ENCODE data around the gene TANGO6. TPM values are rescaled to one million over a fixed set of nuclear protein-coding genes. Genes with fewer than 3 reads are reported as not detected.

Gene TANGO6
- total RNA-seq, 1 experiment from 2014 or later = 18.2 TPM

- Mint-ChIP-seq H3K4me1 (ENCODE audit: low read depth, unreplicated experiment) (no peaks in the 10 kb centered on the region), H3K4me3 (ENCODE audit: unreplicated experiment) (no peak overlapping the region), H3K27me3 (ENCODE audit: insufficient read depth, unreplicated experiment) (no peaks in the 10 kb centered on the region), H3K27ac (ENCODE audit: unreplicated experiment) (no peak overlapping the region), H3K36me3 (ENCODE audit: insufficient read depth, unreplicated experiment) (no peaks in the 10 kb centered on the region), H3K9me3 (ENCODE audit: unreplicated experiment) (peaks cover 27% of the 10 kb centered on the region)
- ChIA-PET POLR2A (interaction anchor here (0.6 kb wide), 2 partner anchors 169 to 1231 kb away, joined by 3 to 4 read pairs; no protein-coding TSS in a partner anchor), CTCF (no interaction called here)
- peak in 1 of 2 experiments; percentile 47 for DNase-seq
- no peak overlapping the region for H3K4me3 ChIP-seq (ENCODE audit: low read depth, low read length)
- intact Hi-C loops (cut with micrococcal nuclease; ENCODE audit: unreplicated experiment) = no loop called here
- no peaks in the 10 kb centered on the region; the same call in 1 of the 2 replicates for H3K36me3 ChIP-seq (ENCODE audit: control insufficient read depth, insufficient read depth, low read length)
- H3K9me3 ChIP-seq = peaks cover 33% of the 10 kb centered on the region
- no TSS peak for BruUV-seq (replicated peaks)
- H3K4me1 ChIP-seq = peaks cover 17% of the 10 kb centered on the region
- no peaks in the 10 kb centered on the region for H3K27me3 ChIP-seq (replicated peaks; ENCODE audit: control insufficient read depth, insufficient read depth, low read length)
- TF ChIP-seq CTCF (IDR thresholded peaks at IDR 0.05; ENCODE audit: insufficient read depth in 1 of 2, low read depth in 1 of 2, low read length in 1 of 2, severe bottlenecking in 1 of 2, unreplicated experiment in 1 of 2) = no peak
Observed at GRCh38 chr16:69003500-69003899, 160.2 kb downstream of the TANGO6 start.

- no peak for DNase-seq
- H3K27ac Mint-ChIP-seq (ENCODE audit: unreplicated experiment) = no peak overlapping the region
- H3K4me1 Mint-ChIP-seq (ENCODE audit: low read depth, unreplicated experiment) = no peaks in the 10 kb centered on the region
- ChIA-PET POLR2A (no interaction called here), CTCF (no interaction called here)
- TF ChIP-seq CTCF (IDR thresholded peaks at IDR 0.05; ENCODE audit: insufficient read depth in 1 of 2, low read depth in 1 of 2, low read length in 1 of 2, severe bottlenecking in 1 of 2, unreplicated experiment in 1 of 2) = no peak
- BruUV-seq (replicated peaks) = no TSS peak
- H3K27me3 Mint-ChIP-seq (ENCODE audit: insufficient read depth, unreplicated experiment) = no peaks in the 10 kb centered on the region
- H3K36me3 ChIP-seq (ENCODE audit: control insufficient read depth, insufficient read depth, low read length) = no peaks in the 10 kb centered on the region; the same call in 1 of the 2 replicates
- peaks cover 27% of the 10 kb centered on the region for H3K9me3 Mint-ChIP-seq (ENCODE audit: unreplicated experiment)
- intact Hi-C loops (cut with micrococcal nuclease; ENCODE audit: unreplicated experiment) = no loop called here
- no peaks in the 10 kb centered on the region for H3K27me3 ChIP-seq (replicated peaks; ENCODE audit: control insufficient read depth, insufficient read depth, low read length)
- H3K9me3 ChIP-seq = peaks cover 33% of the 10 kb centered on the region
- no peaks in the 10 kb centered on the region for H3K36me3 Mint-ChIP-seq (ENCODE audit: insufficient read depth, unreplicated experiment)
- H3K4me1 ChIP-seq = no peaks in the 10 kb centered on the region
- H3K4me3 ChIP-seq (ENCODE audit: low read depth, low read length) = no peak overlapping the region
- no peak overlapping the region for H3K4me3 Mint-ChIP-seq (ENCODE audit: unreplicated experiment)
Observed at GRCh38 chr16:69005641-69006355, 162.5 kb downstream of the TANGO6 start.

- BruUV-seq (replicated peaks) = no TSS peak
- Histone ChIP-seq H3K27me3 (replicated peaks; ENCODE audit: control insufficient read depth, insufficient read depth, low read length) (no peaks in the 10 kb centered on the region), H3K9me3 (no peaks in the 10 kb centered on the region), H3K36me3 (ENCODE audit: control insufficient read depth, insufficient read depth, low read length) (0 out of 2 replicates have a peak, but pooled peaks cover 2% of the 10 kb centered on the region), H3K4me3 (ENCODE audit: low read depth, low read length) (no peak overlapping the region), H3K4me1 (no peaks in the 10 kb centered on the region; the same call in 1 of the 2 replicates)
- Mint-ChIP-seq H3K36me3 (ENCODE audit: insufficient read depth, unreplicated experiment) (no peaks in the 10 kb centered on the region), H3K9me3 (ENCODE audit: unreplicated experiment) (no peaks in the 10 kb centered on the region), H3K27ac (ENCODE audit: unreplicated experiment) (no peak overlapping the region), H3K27me3 (ENCODE audit: insufficient read depth, unreplicated experiment) (no peaks in the 10 kb centered on the region), H3K4me3 (ENCODE audit: unreplicated experiment) (no peak overlapping the region), H3K4me1 (ENCODE audit: low read depth, unreplicated experiment) (peaks cover 7% of the 10 kb centered on the region)
- ChIA-PET POLR2A (no interaction called here), CTCF (no interaction called here)
- intact Hi-C loops (cut with micrococcal nuclease; ENCODE audit: unreplicated experiment) = no loop called here
- DNase-seq = no peak
- no peak for TF ChIP-seq CTCF (IDR thresholded peaks at IDR 0.05; ENCODE audit: insufficient read depth in 1 of 2, low read depth in 1 of 2, low read length in 1 of 2, severe bottlenecking in 1 of 2, unreplicated experiment in 1 of 2)
Observed at GRCh38 chr16:69012906-69013305, 169.6 kb downstream of the TANGO6 start.
